Stimulated activated CD8-positive, alpha-beta memory T cell treated with anti-CD3 and anti-CD28 coated beads, Interleukin-2, amount 100 ng/mL, for 1 hour (primary cell): ENCODE data around the gene IRAK1.

ENCODE experiments used
- DNase-seq, 2 donors: peaks; one replicate each; pipeline ENCODE4 v3.0.0-alpha.2; 2020; ENCODE audit warnings: low read depth in 2 of 2

Gene IRAK1

GRCh38 chrX:153971450-153972367 is 48.0 kb downstream of the IRAK1 start, which contains the start of gene HCFC1:
TSS of gene HCFC1 (minus strand) at chrX:153971818. CDS start at chrX:153970840, 978 bp downstream.
- DNase-seq, result peak; percentile 81 to 84

GRCh38 chrX:153971124-153971449 is 48.6 kb downstream of the IRAK1 start:
- DNase-seq, result peak; percentile 81 to 82

- no peak for DNase-seq
Observed at GRCh38 chrX:153970357-153971123, 49.2 kb downstream of the IRAK1 start.

GRCh38 chrX:153969904-153970356 is 49.8 kb downstream of the IRAK1 start:
- no peak for DNase-seq

GRCh38 chrX:153969125-153969903 is 50.4 kb downstream of the IRAK1 start:
- DNase-seq, result no peak

GRCh38 chrX:153968754-153969124 is 51.0 kb downstream of the IRAK1 start:
- DNase-seq, result peak in 1 of 2 donors; percentile 29

- DNase-seq, result no peak
Observed at GRCh38 chrX:153968255-153968654, 51.4 kb downstream of the IRAK1 start.

- no peak for DNase-seq
Observed at GRCh38 chrX:153967536-153968224, 52.0 kb downstream of the IRAK1 start.

GRCh38 chrX:153966841-153967535 is 52.7 kb downstream of the IRAK1 start:
- DNase-seq, result no peak

- DNase-seq, result no peak
Observed at GRCh38 chrX:153966283-153966688, 53.4 kb downstream of the IRAK1 start.

- no peak for DNase-seq
Observed at GRCh38 chrX:153965406-153965805, 54.3 kb downstream of the IRAK1 start.

GRCh38 chrX:153964105-153964504 is 55.6 kb downstream of the IRAK1 start:
- DNase-seq, result no peak

GRCh38 chrX:153963546-153963945 is 56.2 kb downstream of the IRAK1 start:
- no peak for DNase-seq

- DNase-seq, result no peak
Observed at GRCh38 chrX:153961292-153961691, 58.4 kb downstream of the IRAK1 start.

- no peak for DNase-seq
Observed at GRCh38 chrX:153960786-153961185, 58.9 kb downstream of the IRAK1 start.
